WTC11 (cell line): ENCODE data around the gene SPACDR.

Experiments used
- GABPB1 ChIP-seq: sonication (generic); formaldehyde crosslinking; IDR thresholded peaks from 2 replicates; pipeline ENCODE4 v1.8.1; 2023; ENCODE audit warnings: mild to moderate bottlenecking, missing genetic modification reagents
- KAT7 ChIP-seq: sonication (generic); formaldehyde crosslinking; IDR thresholded peaks from 2 replicates; pipeline ENCODE4 v1.8.1; 2023; ENCODE audit warnings: missing genetic modification reagents, mild to moderate bottlenecking, borderline replicate concordance
- MXD4 ChIP-seq: fragments of 250-450 bp; sonication (Bioruptor Pico); IDR thresholded peaks from 2 replicates; pipeline ENCODE4 v1.8.0; 2021; ENCODE audit warnings: mild to moderate bottlenecking, moderate library complexity, borderline replicate concordance
- OVOL2 ChIP-seq: fragments of 250-450 bp; sonication (Bioruptor Pico); IDR thresholded peaks from 2 replicates; pipeline ENCODE4 v1.9.0; 2021; ENCODE audit warnings: mild to moderate bottlenecking, borderline replicate concordance
- ZNF121 ChIP-seq: sonication (generic); formaldehyde crosslinking; IDR thresholded peaks from 2 replicates; pipeline ENCODE4 v1.8.0; 2023; ENCODE audit warnings: missing genetic modification reagents
- TF ChIP-seq, protein P1 (sequence below): sonication (generic); formaldehyde crosslinking; IDR thresholded peaks from 2 replicates; pipeline ENCODE4 v1.8.0; 2022; ENCODE audit warnings: mild to moderate bottlenecking, missing genetic modification reagents
- TF ChIP-seq, protein P2 (sequence below): fragments of 200-600 bp; IDR thresholded peaks from 2 replicates; pipeline ENCODE4 v1.8.0; 2022; ENCODE audit warnings: antibody characterized with exemption
- TF ChIP-seq, protein P3 (sequence below): sonication (generic); formaldehyde crosslinking; IDR thresholded peaks from 2 replicates; pipeline ENCODE4 v1.8.1; 2022; ENCODE audit warnings: mild to moderate bottlenecking, missing genetic modification reagents, moderate library complexity, borderline replicate concordance
- TF ChIP-seq, protein P4 (sequence below): sonication (generic); formaldehyde crosslinking; conservative IDR thresholded peaks from 2 replicates; pipeline ENCODE4 v1.8.1; 2023; ENCODE audit warnings: mild to moderate bottlenecking, low read depth, missing genetic modification reagents, moderate library complexity

DNA sequence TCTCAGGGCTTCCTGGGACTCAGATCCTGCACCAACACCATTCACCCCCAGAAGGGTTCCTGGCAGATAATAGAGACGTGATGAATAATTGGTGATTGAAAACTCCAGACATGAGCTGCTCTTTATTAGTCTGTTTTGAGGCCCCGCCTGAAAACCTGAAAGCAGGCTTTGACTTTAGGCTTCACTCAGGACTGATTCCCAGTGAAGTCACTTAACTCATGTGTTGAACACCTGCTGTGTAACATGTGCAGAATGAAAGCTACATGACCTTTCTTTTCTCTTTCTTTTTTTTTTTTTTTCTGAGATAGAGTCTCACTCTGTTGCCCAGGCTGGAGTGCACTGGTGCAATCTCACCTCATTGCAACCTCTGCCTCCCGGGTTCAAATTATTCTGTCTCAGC, 8.9 kb downstream of the SPACDR start:
- TF ChIP-seq, protein P1, sequence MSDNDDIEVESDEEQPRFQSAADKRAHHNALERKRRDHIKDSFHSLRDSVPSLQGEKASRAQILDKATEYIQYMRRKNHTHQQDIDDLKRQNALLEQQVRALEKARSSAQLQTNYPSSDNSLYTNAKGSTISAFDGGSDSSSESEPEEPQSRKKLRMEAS (CRISPR knock-in tag): no peak
- no peak for TF ChIP-seq OVOL2 (CRISPR knock-in tag)
- TF ChIP-seq, protein P2, sequence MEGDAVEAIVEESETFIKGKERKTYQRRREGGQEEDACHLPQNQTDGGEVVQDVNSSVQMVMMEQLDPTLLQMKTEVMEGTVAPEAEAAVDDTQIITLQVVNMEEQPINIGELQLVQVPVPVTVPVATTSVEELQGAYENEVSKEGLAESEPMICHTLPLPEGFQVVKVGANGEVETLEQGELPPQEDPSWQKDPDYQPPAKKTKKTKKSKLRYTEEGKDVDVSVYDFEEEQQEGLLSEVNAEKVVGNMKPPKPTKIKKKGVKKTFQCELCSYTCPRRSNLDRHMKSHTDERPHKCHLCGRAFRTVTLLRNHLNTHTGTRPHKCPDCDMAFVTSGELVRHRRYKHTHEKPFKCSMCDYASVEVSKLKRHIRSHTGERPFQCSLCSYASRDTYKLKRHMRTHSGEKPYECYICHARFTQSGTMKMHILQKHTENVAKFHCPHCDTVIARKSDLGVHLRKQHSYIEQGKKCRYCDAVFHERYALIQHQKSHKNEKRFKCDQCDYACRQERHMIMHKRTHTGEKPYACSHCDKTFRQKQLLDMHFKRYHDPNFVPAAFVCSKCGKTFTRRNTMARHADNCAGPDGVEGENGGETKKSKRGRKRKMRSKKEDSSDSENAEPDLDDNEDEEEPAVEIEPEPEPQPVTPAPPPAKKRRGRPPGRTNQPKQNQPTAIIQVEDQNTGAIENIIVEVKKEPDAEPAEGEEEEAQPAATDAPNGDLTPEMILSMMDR: no peak
- TF ChIP-seq, protein P3, sequence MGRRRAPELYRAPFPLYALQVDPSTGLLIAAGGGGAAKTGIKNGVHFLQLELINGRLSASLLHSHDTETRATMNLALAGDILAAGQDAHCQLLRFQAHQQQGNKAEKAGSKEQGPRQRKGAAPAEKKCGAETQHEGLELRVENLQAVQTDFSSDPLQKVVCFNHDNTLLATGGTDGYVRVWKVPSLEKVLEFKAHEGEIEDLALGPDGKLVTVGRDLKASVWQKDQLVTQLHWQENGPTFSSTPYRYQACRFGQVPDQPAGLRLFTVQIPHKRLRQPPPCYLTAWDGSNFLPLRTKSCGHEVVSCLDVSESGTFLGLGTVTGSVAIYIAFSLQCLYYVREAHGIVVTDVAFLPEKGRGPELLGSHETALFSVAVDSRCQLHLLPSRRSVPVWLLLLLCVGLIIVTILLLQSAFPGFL: no peak
- TF ChIP-seq GABPB1 (CRISPR knock-in tag): no peak
- no peak for TF ChIP-seq KAT7 (CRISPR knock-in tag)
- no peak for TF ChIP-seq MXD4 (CRISPR knock-in tag)
- TF ChIP-seq, protein P4, sequence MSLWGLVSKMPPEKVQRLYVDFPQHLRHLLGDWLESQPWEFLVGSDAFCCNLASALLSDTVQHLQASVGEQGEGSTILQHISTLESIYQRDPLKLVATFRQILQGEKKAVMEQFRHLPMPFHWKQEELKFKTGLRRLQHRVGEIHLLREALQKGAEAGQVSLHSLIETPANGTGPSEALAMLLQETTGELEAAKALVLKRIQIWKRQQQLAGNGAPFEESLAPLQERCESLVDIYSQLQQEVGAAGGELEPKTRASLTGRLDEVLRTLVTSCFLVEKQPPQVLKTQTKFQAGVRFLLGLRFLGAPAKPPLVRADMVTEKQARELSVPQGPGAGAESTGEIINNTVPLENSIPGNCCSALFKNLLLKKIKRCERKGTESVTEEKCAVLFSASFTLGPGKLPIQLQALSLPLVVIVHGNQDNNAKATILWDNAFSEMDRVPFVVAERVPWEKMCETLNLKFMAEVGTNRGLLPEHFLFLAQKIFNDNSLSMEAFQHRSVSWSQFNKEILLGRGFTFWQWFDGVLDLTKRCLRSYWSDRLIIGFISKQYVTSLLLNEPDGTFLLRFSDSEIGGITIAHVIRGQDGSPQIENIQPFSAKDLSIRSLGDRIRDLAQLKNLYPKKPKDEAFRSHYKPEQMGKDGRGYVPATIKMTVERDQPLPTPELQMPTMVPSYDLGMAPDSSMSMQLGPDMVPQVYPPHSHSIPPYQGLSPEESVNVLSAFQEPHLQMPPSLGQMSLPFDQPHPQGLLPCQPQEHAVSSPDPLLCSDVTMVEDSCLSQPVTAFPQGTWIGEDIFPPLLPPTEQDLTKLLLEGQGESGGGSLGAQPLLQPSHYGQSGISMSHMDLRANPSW (CRISPR knock-in tag): no peak
- TF ChIP-seq ZNF121: no peak
